ENCODE data around the gene OGFR. TPM values are rescaled to one million over a fixed set of nuclear protein-coding genes. Genes with fewer than 3 reads are reported as not detected.
A peak's percentile ranks its signal among the peaks of the same experiment; 100 is the strongest.

OGFR gene
- total RNA-seq, 2 experiments from 2014 or later, result 54.5 to 56.0 TPM

- H3K27me3 ChIP-seq (ENCODE audit: control insufficient read depth in 1 of 2, insufficient read depth in 2 of 2, low read length in 2 of 2), result no peaks in the 10 kb centered on the region
- no peak for TF ChIP-seq CTCF (IDR thresholded peaks at IDR 0.05)
- H3K4me1 ChIP-seq (ENCODE audit: insufficient read depth, low read length), result peaks cover 13% of the 10 kb centered on the region
- peak overlapping the region; percentile 78 for H3K27ac Mint-ChIP-seq
- no peaks in the 10 kb centered on the region for H3K36me3 ChIP-seq (ENCODE audit: insufficient read depth, low read length)
- no peak overlapping the region for H3K27ac ChIP-seq (ENCODE audit: low read depth in 1 of 2, low read length in 2 of 2)
- H3K9me3 ChIP-seq (ENCODE audit: control insufficient read depth in 1 of 2, insufficient read depth in 1 of 2, low read length in 2 of 2), result peaks cover 0 to 6% of the 10 kb centered on the region in 2 experiments
- intact Hi-C loops (cut with DNase I, micrococcal nuclease), result loop anchor here in 1 of 2 experiments (2.0 to 5.0 kb wide), 2 partner anchors 34 to 53 kb away; no protein-coding TSS in a partner anchor
- H3K27me3 Mint-ChIP-seq, result no peaks in the 10 kb centered on the region
- H3K36me3 Mint-ChIP-seq (ENCODE audit: low read depth), result peaks cover 21% of the 10 kb centered on the region
- H3K4me3 Mint-ChIP-seq, result peak overlapping the region; percentile 83
- DNase-seq (peak in 1 of 14 experiments; percentile 45), ATAC-seq (ENCODE audit: poor library complexity) (no peak)
- peaks cover 27% of the 10 kb centered on the region for H3K4me1 Mint-ChIP-seq (ENCODE audit: low read depth)
- ChIA-PET POLR2A (interaction anchor here (1.2 to 2.5 kb wide), 6 partner anchors 30 to 121 kb away, joined by 4 to 20 read pairs (median 10); partner anchors contain the start of gene COL9A3), CTCF (no interaction called here)
- peak overlapping the region; percentile 39 for H3K4me3 ChIP-seq (ENCODE audit: low read length)
- H3K9me3 Mint-ChIP-seq, result no peaks in the 10 kb centered on the region
Measured at GRCh38 chr20:62860391-62860923, 55.8 kb downstream of the OGFR start.

GRCh38 chr20:62860924-62861691 lies 56.5 kb downstream of the OGFR start:
- peaks cover 21% of the 10 kb centered on the region for H3K36me3 Mint-ChIP-seq (ENCODE audit: low read depth)
- H3K4me3 Mint-ChIP-seq, result peak overlapping the region; percentile 54
- ChIA-PET POLR2A (interaction anchor here (0.5 to 2.5 kb wide), 17 partner anchors 27 to 1095 kb away, joined by 3 to 20 read pairs (median 9); partner anchors contain the start of genes COL9A3, DIDO1, GID8 and MRGBP), CTCF (interaction anchor here (1.4 kb wide), 1 partner anchor 111 kb away, joined by 3 read pairs; no protein-coding TSS in a partner anchor)
- Histone ChIP-seq H3K27ac (ENCODE audit: low read depth in 1 of 2, low read length in 2 of 2) (no peak overlapping the region), H3K4me1 (ENCODE audit: insufficient read depth, low read length) (peaks cover 13% of the 10 kb centered on the region), H3K36me3 (ENCODE audit: insufficient read depth, low read length) (no peaks in the 10 kb centered on the region), H3K9me3 (ENCODE audit: control insufficient read depth in 1 of 2, insufficient read depth in 1 of 2, low read length in 2 of 2) (peaks cover 0 to 6% of the 10 kb centered on the region in 2 experiments), H3K27me3 (ENCODE audit: control insufficient read depth in 1 of 2, insufficient read depth in 2 of 2, low read length in 2 of 2) (no peaks in the 10 kb centered on the region), H3K4me3 (ENCODE audit: low read length) (peak overlapping the region; percentile 39)
- ATAC-seq (ENCODE audit: poor library complexity) (peak; percentile 43), DNase-seq (peak in 12 of 14 experiments; percentile 10 to 83 (median 45))
- no peak overlapping the region for H3K27ac Mint-ChIP-seq
- intact Hi-C loops (cut with DNase I, micrococcal nuclease), result loop anchor here in 1 of 2 experiments (2.0 to 5.0 kb wide), 2 partner anchors 34 to 54 kb away; no protein-coding TSS in a partner anchor
- H3K4me1 Mint-ChIP-seq (ENCODE audit: low read depth), result peaks cover 27% of the 10 kb centered on the region
- H3K27me3 Mint-ChIP-seq, result no peaks in the 10 kb centered on the region
- no peaks in the 10 kb centered on the region for H3K9me3 Mint-ChIP-seq
- no peak for TF ChIP-seq CTCF (IDR thresholded peaks at IDR 0.05)

GRCh38 chr20:62861726-62862336 lies 57.2 kb downstream of the OGFR start, which contains the start of gene TCFL5:
TSS of gene TCFL5 (minus strand) at chr20:62861822. CDS start at chr20:62861670, 152 bp downstream.
- ATAC-seq (ENCODE audit: poor library complexity) (peak; percentile 87), DNase-seq (peak; percentile 88 to 98 (median 92))
- H3K4me1 ChIP-seq (ENCODE audit: insufficient read depth, low read length), result peaks cover 13% of the 10 kb centered on the region
- ChIA-PET POLR2A (interaction anchor here (0.9 to 2.5 kb wide), 18 partner anchors 9 to 1094 kb away, joined by 3 to 20 read pairs (median 7); partner anchors contain the start of genes COL9A3, DIDO1, GID8 and MRGBP), CTCF (interaction anchor here (1.4 kb wide), 1 partner anchor 111 kb away, joined by 3 read pairs; no protein-coding TSS in a partner anchor)
- H3K4me3 Mint-ChIP-seq, result peak within 1 kb of the TSS; percentile 83
- peak within 1 kb of the TSS in 1 of 2 donors; percentile 21 for H3K27ac ChIP-seq (ENCODE audit: low read depth in 1 of 2, low read length in 2 of 2)
- peak within 1 kb of the TSS; percentile 83 for H3K27ac Mint-ChIP-seq
- peaks cover 19% of the 10 kb centered on the region for H3K36me3 Mint-ChIP-seq (ENCODE audit: low read depth)
- peaks cover 0 to 6% of the 10 kb centered on the region in 2 experiments for H3K9me3 ChIP-seq (ENCODE audit: control insufficient read depth in 1 of 2, insufficient read depth in 1 of 2, low read length in 2 of 2)
- TF ChIP-seq CTCF (IDR thresholded peaks at IDR 0.05), result no peak
- peak within 1 kb of the TSS; percentile 39 for H3K4me3 ChIP-seq (ENCODE audit: low read length)
- peaks cover 27% of the 10 kb centered on the region for H3K4me1 Mint-ChIP-seq (ENCODE audit: low read depth)
- no peaks in the 10 kb centered on the region for H3K27me3 ChIP-seq (ENCODE audit: control insufficient read depth in 1 of 2, insufficient read depth in 2 of 2, low read length in 2 of 2)
- no peaks in the 10 kb centered on the region for H3K9me3 Mint-ChIP-seq
- no peaks in the 10 kb centered on the region for H3K27me3 Mint-ChIP-seq
- H3K36me3 ChIP-seq (ENCODE audit: insufficient read depth, low read length), result no peaks in the 10 kb centered on the region
- intact Hi-C loops (cut with DNase I, micrococcal nuclease), result loop anchor here in 1 of 2 experiments (2.0 to 5.0 kb wide), 3 partner anchors 35 to 67 kb away; no protein-coding TSS in a partner anchor

All from CD4-positive, alpha-beta T cell (primary cell).